ENCODE data around the gene DENND6B.
"Not testable (repeated sequence)": the region's sequence is repeated elsewhere in the genome, so short reads cannot be mapped to it uniquely, and the experiment has no call there.

DENND6B gene

DNA sequence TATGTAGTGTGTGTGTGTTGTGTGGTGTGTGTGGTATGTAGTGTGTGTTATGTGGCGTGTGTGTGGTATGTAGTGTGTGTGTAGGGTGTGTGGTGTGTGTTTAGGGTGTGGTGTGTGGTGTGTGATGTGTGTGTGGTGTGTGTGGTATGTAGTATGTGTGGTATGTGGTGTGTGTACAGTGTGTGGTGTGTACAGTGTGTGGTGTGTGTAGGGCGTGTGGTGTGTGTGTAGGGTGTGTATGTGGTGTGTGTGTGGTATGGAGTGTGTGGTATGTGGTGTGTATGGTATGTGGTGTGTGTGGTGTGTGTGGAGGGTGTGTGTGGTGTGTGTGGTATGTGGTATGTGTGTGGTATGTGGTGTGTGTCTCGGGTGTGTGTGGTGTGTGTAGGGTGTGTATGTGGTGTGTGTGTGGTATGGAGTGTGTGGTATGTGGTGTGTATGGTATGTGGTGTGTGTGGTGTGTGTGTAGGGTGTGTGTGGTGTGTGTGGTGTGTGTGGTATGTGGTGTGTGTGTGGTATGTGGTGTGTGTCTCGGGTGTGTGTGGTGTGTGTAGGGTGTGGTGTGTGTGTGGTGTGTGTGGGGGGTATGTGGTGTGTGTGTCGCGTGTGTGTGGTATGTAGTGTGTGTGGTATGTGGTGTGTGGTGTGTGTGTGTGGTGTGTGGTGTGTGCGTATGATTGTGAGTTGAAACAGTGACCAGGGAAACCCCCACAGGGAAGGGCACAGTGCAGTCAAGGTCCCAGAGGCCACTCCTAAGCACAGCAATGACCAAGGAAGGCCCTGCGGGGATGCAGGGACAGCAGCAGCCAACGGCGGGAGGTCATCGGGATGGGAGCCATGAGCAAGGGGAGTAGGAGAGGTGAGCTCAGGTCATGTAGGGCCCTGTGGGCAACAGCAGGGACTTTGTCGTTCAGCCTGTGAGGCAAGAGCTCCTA, 13.4 kb upstream of the DENND6B start:
- no peak for DNase-seq (ENCODE audit: low spot score)

DNA sequence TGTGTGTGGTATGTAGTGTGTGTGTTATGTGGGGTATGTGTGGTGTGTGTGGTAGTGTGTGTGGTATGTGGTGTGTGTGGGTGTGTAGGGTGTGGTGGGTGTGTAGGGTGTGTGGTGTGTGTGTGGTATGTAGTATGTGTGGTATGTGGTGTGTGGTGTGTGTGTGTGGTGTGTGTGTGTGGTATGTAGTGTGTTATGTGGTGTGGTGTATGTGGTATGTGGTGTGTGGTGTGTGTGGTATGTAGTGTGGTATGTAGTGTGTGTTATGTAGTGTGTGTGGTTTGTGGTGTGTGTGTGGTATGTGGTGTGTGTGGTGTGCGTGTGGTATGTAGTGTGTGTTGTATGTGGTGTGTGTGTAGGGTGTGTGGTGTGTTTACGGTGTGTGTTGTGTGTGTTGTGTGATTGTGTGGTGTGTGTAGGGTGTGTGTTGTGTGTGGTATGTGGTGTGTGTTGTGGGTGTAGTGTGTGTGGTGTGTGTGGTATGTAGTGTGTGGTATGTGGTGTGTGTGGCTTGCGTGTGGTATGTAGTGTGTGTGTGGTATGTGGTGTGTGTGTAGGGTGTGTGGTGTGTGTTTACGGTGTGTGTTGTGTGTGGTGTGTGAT, 12.1 kb upstream of the DENND6B start:
- no peak for DNase-seq (ENCODE audit: low spot score)

DNA sequence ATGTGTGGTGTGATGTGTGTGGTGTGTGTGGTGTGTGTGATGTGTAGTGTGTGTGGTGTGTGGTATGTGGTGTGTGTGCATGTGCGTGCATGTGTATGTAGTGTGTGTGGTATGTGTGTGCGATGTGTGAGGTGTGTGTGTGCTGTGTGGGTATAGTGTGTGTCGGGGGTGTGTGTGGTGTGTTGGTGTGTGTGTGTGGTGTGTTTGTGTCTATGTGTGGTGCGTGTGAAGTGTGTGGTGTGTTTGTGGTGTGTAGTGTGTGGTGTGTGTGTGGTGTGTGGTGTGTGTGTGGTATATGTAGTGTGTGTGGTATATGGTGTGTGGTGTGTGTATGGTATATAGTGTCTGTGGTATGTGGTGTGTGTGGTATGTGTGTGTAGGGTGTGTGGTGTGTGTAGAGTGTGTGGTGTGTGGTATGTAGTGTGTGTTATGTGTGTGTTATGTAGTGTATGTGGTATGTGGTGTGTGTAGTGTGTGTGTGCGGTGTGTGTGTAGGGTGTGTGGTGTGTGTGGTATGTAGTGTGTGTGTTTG, 11.3 kb upstream of the DENND6B start:
- no peak for DNase-seq (ENCODE audit: low spot score)

GRCh38 chr22:50337262-50338041, 10.6 kb upstream of the DENND6B start:
- no peak for DNase-seq (ENCODE audit: low spot score)

- not testable (repeated sequence) for DNase-seq (ENCODE audit: low spot score)
These were observed 7.6 kb upstream of the DENND6B start for GRCh38 chr22:50334433-50334832.

GRCh38 chr22:50329236-50329635, 2.4 kb upstream of the DENND6B start:
- no peak for DNase-seq (ENCODE audit: low spot score)

DNA sequence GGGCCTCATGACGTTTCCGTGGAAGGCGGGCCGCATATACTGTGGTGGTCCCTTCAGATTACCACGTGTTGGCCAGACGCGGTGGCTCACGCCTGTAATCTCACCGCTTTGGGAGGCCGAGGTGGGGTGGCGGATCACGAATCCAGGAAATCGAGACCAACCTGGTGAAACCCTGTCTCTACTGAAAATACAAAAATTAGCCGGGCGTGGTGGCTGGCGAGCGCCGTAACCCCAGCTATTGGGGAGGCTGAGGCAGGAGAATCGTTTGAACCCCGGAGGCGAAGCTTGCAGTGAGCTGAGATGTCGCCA, 853 bp upstream of the DENND6B start:
- DNase-seq (ENCODE audit: low spot score) = no peak

DNA sequence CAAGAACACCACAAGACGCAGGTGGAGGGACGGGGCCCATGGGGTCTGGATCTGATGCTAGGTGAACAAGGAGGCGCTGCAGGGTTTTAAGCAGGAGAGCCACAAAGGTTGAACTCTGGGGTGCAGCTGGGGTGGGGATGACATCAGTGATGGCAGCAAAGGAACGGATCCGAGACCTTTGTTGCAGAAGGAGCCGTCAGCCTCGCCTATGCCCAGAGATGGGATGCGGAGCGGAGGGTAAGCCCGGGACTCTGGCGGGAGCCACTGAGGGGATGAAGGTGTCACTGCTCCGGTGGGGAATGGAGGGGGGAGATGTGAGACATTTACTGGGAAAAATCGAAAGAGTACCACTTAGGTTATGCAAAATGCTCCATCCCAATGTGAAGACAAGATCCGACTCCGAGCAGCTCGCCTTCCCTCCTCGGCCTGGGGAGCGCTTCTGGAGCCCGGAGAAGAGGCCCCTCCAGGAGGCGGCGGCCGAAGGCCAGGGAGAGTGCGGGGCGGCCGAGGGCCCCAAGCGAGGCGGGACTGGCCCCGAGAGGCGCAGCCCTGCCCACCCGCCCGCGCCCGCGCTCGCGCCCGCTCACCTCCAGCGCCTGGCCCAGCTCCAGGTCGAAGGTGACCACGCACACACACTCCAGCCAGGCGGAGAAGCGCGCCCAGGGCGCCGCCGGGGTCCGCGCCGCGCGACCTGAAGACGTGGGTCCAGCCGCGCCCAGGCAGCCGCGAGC, 422 bp downstream of the DENND6B start:
- DNase-seq (ENCODE audit: low spot score) = no peak

GRCh38 chr22:50325444-50326224, 1.2 kb downstream of the DENND6B start:
- DNase-seq (ENCODE audit: low spot score) = no peak

DNA sequence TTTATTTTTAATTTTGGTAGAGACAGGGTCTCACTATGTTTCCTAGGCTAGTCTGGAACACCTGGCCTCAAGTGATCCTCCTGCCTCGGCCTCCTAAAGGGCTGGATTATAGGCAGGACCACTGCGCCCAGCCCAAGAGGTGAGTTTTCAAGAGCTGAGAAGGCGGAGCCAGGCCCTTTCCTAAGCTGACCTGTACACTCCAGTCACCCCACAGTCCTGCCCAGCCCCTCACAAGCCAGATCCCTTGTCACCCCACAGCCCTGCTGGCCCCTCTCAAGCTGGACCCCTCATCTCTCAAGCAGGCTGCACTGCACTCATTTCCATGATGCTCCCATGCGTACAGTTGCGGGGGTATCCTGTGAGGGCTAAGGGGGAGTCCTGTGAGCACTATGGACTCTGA, 2.9 kb downstream of the DENND6B start:
- DNase-seq (ENCODE audit: low spot score) = no peak

DNA sequence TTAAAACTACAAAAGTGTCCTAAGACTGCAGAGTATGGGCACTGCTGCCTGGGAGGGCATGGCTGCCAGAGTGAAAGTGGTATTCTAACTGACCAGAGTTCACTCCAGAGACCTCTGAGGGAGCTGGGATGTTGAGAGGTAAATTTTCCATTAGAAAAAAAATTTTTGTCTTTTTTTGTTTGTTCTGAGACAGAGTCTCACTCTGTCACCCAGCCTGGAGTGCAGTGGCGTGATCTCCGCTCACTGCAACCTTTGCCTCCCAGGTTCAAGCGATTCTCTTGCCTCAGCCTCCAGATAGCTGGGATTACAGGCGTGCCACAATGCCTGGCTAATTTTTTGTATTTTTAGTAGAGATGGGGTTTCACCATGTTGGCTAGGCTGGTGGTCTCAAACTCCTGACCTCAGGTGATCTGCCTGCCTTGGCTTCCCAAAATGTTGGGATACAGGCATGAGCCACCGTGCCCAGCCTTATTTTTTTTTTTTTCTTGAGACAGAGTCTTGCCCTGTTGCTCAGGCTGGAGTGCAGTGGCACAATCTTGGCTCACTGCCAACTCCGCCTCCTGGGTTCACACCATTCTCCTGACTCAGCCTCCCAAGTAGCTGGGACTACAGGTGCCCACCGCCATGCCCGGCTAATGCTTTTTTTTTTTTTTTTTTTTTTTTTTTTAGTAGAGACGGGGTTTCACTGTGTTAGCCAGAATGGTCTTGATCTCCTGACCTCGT, 4.3 kb downstream of the DENND6B start:
- DNase-seq (ENCODE audit: low spot score) = not testable (repeated sequence)

DNA sequence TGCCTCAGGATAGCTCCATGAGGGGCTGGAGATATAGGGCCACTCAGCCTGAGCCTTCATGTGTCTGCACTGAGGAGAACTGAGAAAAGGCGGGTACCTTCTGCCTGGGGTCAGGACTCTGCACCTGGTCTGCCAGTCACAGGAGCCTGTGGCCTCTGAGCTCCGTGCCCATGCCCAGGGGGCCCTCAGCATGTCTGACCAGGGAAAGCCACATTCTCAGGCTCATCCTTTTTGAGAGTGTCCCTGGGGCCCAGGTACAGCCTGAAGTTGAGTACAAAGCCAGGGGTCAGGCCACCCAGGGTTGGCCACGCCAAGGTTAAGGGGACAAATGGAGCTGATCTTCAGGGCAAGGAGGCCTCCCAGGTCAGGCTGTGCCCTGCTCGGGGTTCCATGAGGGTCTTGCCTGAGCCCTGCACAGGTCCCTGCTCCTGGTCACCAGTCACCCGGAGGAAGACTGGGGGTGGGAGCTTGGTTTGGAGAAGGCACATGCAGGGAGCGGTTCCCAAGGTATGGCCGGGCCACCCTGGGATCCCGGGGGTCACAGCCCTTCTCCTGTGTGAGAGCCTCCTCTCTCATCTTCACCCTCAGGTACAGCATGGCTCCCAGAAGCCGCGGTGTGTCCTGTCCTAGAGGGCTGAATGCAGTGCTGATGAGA, 6.0 kb downstream of the DENND6B start:
- no peak for DNase-seq (ENCODE audit: low spot score)

GRCh38 chr22:50320116-50320515, 6.7 kb downstream of the DENND6B start:
- DNase-seq (ENCODE audit: low spot score) = no peak

GRCh38 chr22:50319503-50319951, 7.3 kb downstream of the DENND6B start:
- DNase-seq (ENCODE audit: low spot score) = no peak

- no peak for DNase-seq (ENCODE audit: low spot score)
These were observed 8.0 kb downstream of the DENND6B start for GRCh38 chr22:50318698-50319411.

DNA sequence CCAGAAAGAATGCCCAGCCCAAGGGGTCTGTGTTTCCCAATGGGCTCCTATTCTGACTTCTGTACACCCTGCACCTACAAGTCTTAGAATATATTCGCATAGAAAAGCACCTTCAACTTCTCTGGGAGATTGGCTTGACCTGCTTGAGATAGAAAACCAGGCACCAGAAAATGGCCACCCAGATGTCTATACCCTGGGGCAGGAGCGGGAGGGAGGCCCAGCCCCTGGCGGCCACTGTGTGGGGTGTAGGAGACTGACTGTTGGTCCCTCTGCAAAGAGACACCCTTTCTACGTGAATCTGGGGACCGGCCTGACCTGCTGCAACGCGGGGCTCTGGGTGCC, 8.5 kb downstream of the DENND6B start:
- DNase-seq (ENCODE audit: low spot score) = no peak

GRCh38 chr22:50317674-50318073, 9.1 kb downstream of the DENND6B start:
- no peak for DNase-seq (ENCODE audit: low spot score)

GRCh38 chr22:50317178-50317577, 9.6 kb downstream of the DENND6B start:
- no peak for DNase-seq (ENCODE audit: low spot score)
